Measurements from ENCODE around the gene PSMF1. TPM values are rescaled to one million over a fixed set of nuclear protein-coding genes. Genes with fewer than 3 reads are reported as not detected.

PSMF1 gene
- total RNA-seq, 1 experiment from 2014 or later = 90.8 TPM

GRCh38 chr20:1072258-1072657 is 46.1 kb upstream of the PSMF1 start:
- no peak for TF ChIP-seq CTCF (conservative IDR thresholded peaks at IDR 0.05)
- Histone ChIP-seq H3K9ac (ENCODE audit: extremely low read depth, insufficient read length, low read length) (no peak overlapping the region), H3K56ac (ENCODE audit: insufficient read length, low read depth, low read length) (no peak overlapping the region), H4K20me1 (ENCODE audit: control insufficient read depth, insufficient read depth, insufficient read length) (no peaks in the 10 kb centered on the region), H4K8ac (replicated peaks; ENCODE audit: insufficient read length, low read depth, low read length) (no peak overlapping the region), H3K4ac (ENCODE audit: low read depth, low read length) (no peak overlapping the region), H3K23me2 (ENCODE audit: insufficient read length, low read depth, low read length, poor library complexity, severe bottlenecking) (no peaks in the 10 kb centered on the region), H3K23ac (ENCODE audit: insufficient read length, low read depth, low read length) (no peak overlapping the region), H3K79me1 (ENCODE audit: insufficient read depth, low read depth, low read length, poor library complexity, severe bottlenecking) (no peaks in the 10 kb centered on the region), H2AK5ac (ENCODE audit: insufficient read length, low read length) (no peak overlapping the region), H4K5ac (ENCODE audit: insufficient read length, low read depth, low read length) (no peak overlapping the region), H2AFZ (ENCODE audit: low read length) (no peak overlapping the region), H4K91ac (ENCODE audit: insufficient read length, low read depth, low read length) (no peak overlapping the region), H2BK5ac (ENCODE audit: insufficient read length, low read length) (no peak overlapping the region), H2BK20ac (ENCODE audit: low read depth, low read length, poor library complexity, severe bottlenecking) (no peak overlapping the region), H3K9me3 (ENCODE audit: control insufficient read depth, low read depth, low read length) (no peaks in the 10 kb centered on the region), H2BK120ac (ENCODE audit: low read depth, low read length, poor library complexity, severe bottlenecking) (no peak overlapping the region), H3K79me2 (ENCODE audit: insufficient read depth, low read length) (no peaks in the 10 kb centered on the region), H3K14ac (ENCODE audit: insufficient read depth, low read length) (no peak overlapping the region), H3K4me1 (ENCODE audit: insufficient read depth, low read length) (no peaks in the 10 kb centered on the region), H3K27ac (ENCODE audit: insufficient read length, low read depth, low read length) (no peak overlapping the region), H3K4me2 (ENCODE audit: insufficient read depth, insufficient read length, low read length) (no peak overlapping the region), H2BK12ac (ENCODE audit: insufficient read length, low read depth, low read length) (no peak overlapping the region), H3K18ac (ENCODE audit: insufficient read length, low read depth, low read length) (no peak overlapping the region), H3K27me3 (ENCODE audit: insufficient read depth, low read length) (no peaks in the 10 kb centered on the region), H2BK15ac (ENCODE audit: low read depth, low read length) (no peak overlapping the region), H3T11ph (ENCODE audit: low read length) (no peak overlapping the region)
- peaks cover 4 to 5% of the 10 kb centered on the region in 2 experiments; a peak in 3 of 4 replicates for H3K4me1 Mint-ChIP-seq
- peaks cover 7 to 10% of the 10 kb centered on the region in 2 experiments; a peak in 4 of 5 replicates for H3K9me3 Mint-ChIP-seq
- H3K4me3 Mint-ChIP-seq = no peak overlapping the region
- H3K27me3 Mint-ChIP-seq (ENCODE audit: low read depth) = peaks cover 24% of the 10 kb centered on the region
- WGBS (ENCODE audit: extremely low coverage, insufficient read length, low lambda C conversion rate) = no CpG with 5 or more reads among the region's 2 CpGs
- H3K36me3 Mint-ChIP-seq (ENCODE audit: insufficient read depth in 1 of 3, low read depth in 3 of 3) = no peaks in the 10 kb centered on the region
- H3K27ac Mint-ChIP-seq = no peak overlapping the region
- no peak for DNase-seq
